Measurements from ENCODE around the gene CTNNA2.

DNA sequence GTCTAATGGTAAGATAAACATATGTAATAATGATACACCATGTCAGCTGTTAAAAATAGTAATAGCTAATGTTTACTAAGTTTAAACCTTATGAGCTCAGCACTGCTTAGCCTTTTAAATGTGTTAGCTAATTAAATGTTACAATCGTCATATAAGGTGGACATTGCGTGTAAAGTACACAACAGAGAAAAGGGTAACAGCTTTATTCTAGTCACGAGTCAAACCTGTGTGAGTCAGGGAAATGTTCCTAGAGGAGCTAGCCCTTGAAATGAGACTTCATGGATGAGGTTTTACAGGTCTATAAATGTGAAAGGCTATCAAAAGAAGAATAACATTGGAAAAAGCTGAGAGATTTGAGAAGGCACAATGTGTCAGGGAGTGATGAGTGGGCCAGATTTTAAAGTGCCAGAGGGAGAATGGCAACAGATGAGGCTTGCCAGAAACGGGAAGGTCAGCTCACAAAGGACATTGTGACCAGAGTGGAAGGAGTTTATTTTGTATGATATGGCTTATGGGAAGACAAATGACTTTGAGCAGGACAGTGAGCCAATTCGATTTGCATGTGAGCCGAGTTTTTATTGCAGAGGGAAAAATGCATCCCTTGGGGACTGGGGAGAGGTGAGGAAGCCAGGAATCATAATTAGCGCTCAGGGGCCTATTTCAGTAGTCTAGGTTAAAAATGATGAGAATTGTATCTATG is 276.3 kb downstream of the CTNNA2 start:
- TF ChIP-seq TAF1 (IDR thresholded peaks at IDR 0.05; ENCODE audit: low read depth) (no peak), MAX (IDR thresholded peaks at IDR 0.05) (no peak), FOXM1 (IDR thresholded peaks at IDR 0.05; ENCODE audit: borderline replicate concordance, low read depth) (no peak), EP300 (IDR thresholded peaks at IDR 0.05; ENCODE audit: borderline replicate concordance) (no peak), YY1 (IDR thresholded peaks at IDR 0.05; ENCODE audit: low read depth) (no peak), NFIC (IDR thresholded peaks at IDR 0.05) (no peak), RAD21 (IDR thresholded peaks at IDR 0.05; ENCODE audit: low read depth) (no peak), TEAD4 (IDR thresholded peaks at IDR 0.05) (no peak), TCF12 (IDR thresholded peaks at IDR 0.05; ENCODE audit: low read depth) (no peak)
- TF ChIP-seq, protein P1, sequence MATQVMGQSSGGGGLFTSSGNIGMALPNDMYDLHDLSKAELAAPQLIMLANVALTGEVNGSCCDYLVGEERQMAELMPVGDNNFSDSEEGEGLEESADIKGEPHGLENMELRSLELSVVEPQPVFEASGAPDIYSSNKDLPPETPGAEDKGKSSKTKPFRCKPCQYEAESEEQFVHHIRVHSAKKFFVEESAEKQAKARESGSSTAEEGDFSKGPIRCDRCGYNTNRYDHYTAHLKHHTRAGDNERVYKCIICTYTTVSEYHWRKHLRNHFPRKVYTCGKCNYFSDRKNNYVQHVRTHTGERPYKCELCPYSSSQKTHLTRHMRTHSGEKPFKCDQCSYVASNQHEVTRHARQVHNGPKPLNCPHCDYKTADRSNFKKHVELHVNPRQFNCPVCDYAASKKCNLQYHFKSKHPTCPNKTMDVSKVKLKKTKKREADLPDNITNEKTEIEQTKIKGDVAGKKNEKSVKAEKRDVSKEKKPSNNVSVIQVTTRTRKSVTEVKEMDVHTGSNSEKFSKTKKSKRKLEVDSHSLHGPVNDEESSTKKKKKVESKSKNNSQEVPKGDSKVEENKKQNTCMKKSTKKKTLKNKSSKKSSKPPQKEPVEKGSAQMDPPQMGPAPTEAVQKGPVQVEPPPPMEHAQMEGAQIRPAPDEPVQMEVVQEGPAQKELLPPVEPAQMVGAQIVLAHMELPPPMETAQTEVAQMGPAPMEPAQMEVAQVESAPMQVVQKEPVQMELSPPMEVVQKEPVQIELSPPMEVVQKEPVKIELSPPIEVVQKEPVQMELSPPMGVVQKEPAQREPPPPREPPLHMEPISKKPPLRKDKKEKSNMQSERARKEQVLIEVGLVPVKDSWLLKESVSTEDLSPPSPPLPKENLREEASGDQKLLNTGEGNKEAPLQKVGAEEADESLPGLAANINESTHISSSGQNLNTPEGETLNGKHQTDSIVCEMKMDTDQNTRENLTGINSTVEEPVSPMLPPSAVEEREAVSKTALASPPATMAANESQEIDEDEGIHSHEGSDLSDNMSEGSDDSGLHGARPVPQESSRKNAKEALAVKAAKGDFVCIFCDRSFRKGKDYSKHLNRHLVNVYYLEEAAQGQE (IDR thresholded peaks at IDR 0.05; ENCODE audit: low read depth), result no peak
